HCT116 (cell line): ENCODE measurements around the gene LYSET. TPM values are rescaled to one million over a fixed set of nuclear protein-coding genes. Genes with fewer than 3 reads are reported as not detected.

Experiments used
- ATAC-seq: fragments of 200-7000 bp; cut with Tn5 transposase; 2 replicates; pipeline ENCODE4 v1.9.1; 2020; ENCODE audit warnings: mild to moderate bottlenecking, moderate library complexity
- BruUV-seq: library from RNA; stranded (reverse); fragments of 400-500 nt; replicated peaks from 2 replicates; lab custom pipeline; 2021; lab: Mats Ljungman, UMichigan
- CTCF ChIA-PET: fragments of 300-600 bp; sonication (Branson Sonifier 250); formaldehyde crosslinking; loops from one replicate; lab custom pipeline; 2021; ENCODE audit warnings: antibody characterized with exemption; lab: Charles Lee
- POLR2A ChIA-PET: fragments of 300-600, 350-600 bp; sonication (Branson Sonifier 250); formaldehyde crosslinking; loops from one replicate; lab custom pipeline; 2021; ENCODE audit warnings: antibody characterized with exemption; lab: Charles Lee
- RAD21 ChIA-PET, 2 experiments: fragments of 300-600 bp; sonication (Branson Sonifier 250); formaldehyde crosslinking; loops; one replicate each; lab custom pipeline; 2023; ENCODE audit warnings: low total read pairs in 2 of 2; ENCODE audit not compliant: uncharacterized antibody in 2 of 2, unreplicated experiment in 2 of 2, low non-redundant PET in 1 of 2; lab: Charles Lee
- DNase-seq: peaks from one replicate; pipeline ENCODE4 v3.0.0-alpha.2; 2010; ENCODE audit warnings: low read depth, low spot score
- H2AFZ ChIP-seq: fragments of 200-600 bp; shearing (Covaris generic), sonication (generic); 2 replicates; pipeline ENCODE4 v1.6.1; 2017; ENCODE audit warnings: low read depth, mixed run types, mixed read lengths, antibody characterized with exemption, low read length; ENCODE audit not compliant: poor library complexity, severe bottlenecking
- H3K27ac ChIP-seq: 2 replicates; pipeline ENCODE4 v1.5.1; 2012; ENCODE audit warnings: low read depth, low read length
- H3K27me3 ChIP-seq: fragments of 200-600 bp; sonication (generic); 2 replicates; pipeline ENCODE4 v1.6.1; 2016; ENCODE audit warnings: mixed run types, low read length, mixed read lengths; ENCODE audit not compliant: insufficient read depth
- H3K36me3 ChIP-seq, 2 experiments: fragments of 200-500 bp in 1 of 2; fragments of 200-600 bp in 1 of 2; sonication (Bioruptor generic) in 1 of 2; sonication (generic) in 1 of 2; 2 replicates each; pipeline versions ENCODE4 v1.5.1 to v1.6.1; 2014 to 2016; ENCODE audit warnings: low read length in 2 of 2, inconsistent platforms in 1 of 2, mixed read lengths in 1 of 2, mixed run types in 1 of 2; ENCODE audit not compliant: insufficient read depth in 2 of 2, control insufficient read depth in 1 of 2
- H3K4me1 ChIP-seq, 2 experiments: fragments of 200-600 bp in 1 of 2; sonication (generic) in 1 of 2; 2 replicates each; pipeline versions ENCODE4 v1.5.1 to v1.6.1; 2012 to 2017; ENCODE audit warnings: low read length in 2 of 2, inconsistent platforms in 1 of 2, mild to moderate bottlenecking in 1 of 2, mixed read lengths in 1 of 2, mixed run types in 1 of 2, moderate library complexity in 1 of 2; ENCODE audit not compliant: insufficient read depth in 2 of 2, control insufficient read depth in 1 of 2
- H3K4me2 ChIP-seq: fragments of 200-600 bp; sonication (generic); 2 replicates; pipeline ENCODE4 v1.6.1; 2017; ENCODE audit warnings: mixed run types, low read length, mixed read lengths
- H3K4me3 ChIP-seq, 2 experiments: fragments of 200-600 bp in 1 of 2; sonication (generic) in 1 of 2; replicated peaks in 1 of 2; 2 replicates each; pipeline ENCODE4 v1.5.1; 2011 to 2016; ENCODE audit warnings: low read length in 2 of 2, control low read depth in 1 of 2, low read depth in 1 of 2, mild to moderate bottlenecking in 1 of 2, mixed read lengths in 1 of 2, mixed run types in 1 of 2
- H3K79me2 ChIP-seq: fragments of 200-600 bp; sonication (generic); 2 replicates; pipeline ENCODE4 v1.6.1; 2017; ENCODE audit warnings: mild to moderate bottlenecking, mixed run types, low read length, moderate library complexity, mixed read lengths; ENCODE audit not compliant: insufficient read depth
- H3K9ac ChIP-seq: fragments of 200-600 bp; sonication (generic); 2 replicates; pipeline ENCODE4 v1.6.1; 2016; ENCODE audit warnings: low read length, mixed read lengths
- H3K9me2 ChIP-seq: fragments of 200-600 bp; sonication (generic), shearing (Covaris generic); 2 replicates; pipeline ENCODE4 v1.6.1; 2017; ENCODE audit warnings: mixed run types, mild to moderate bottlenecking, moderate library complexity; ENCODE audit not compliant: insufficient read depth
- H3K9me3 ChIP-seq, 2 experiments: fragments of 200-500 bp in 1 of 2; fragments of 200-600 bp in 1 of 2; sonication (Bioruptor generic) in 1 of 2; sonication (generic) in 1 of 2; 2 replicates each; pipeline ENCODE4 v1.6.1; 2014 to 2017; ENCODE audit warnings: low read length in 2 of 2, mixed read lengths in 2 of 2, inconsistent platforms in 1 of 2, low read depth in 1 of 2, mild to moderate bottlenecking in 1 of 2, mixed run types in 1 of 2, moderate library complexity in 1 of 2; ENCODE audit not compliant: control insufficient read depth in 1 of 2, insufficient read depth in 1 of 2
- H4K20me1 ChIP-seq: fragments of 200-600 bp; sonication (generic), shearing (Covaris generic); 2 replicates; pipeline ENCODE4 v1.6.1; 2017; ENCODE audit warnings: mixed run types, mild to moderate bottlenecking, moderate library complexity; ENCODE audit not compliant: insufficient read depth
- ATF3 ChIP-seq: IDR thresholded peaks from 2 replicates; pipeline ENCODE4 v1.6.1; 2012
- CBX3 ChIP-seq: IDR thresholded peaks from 2 replicates; pipeline ENCODE4 v1.6.1; 2012; ENCODE audit warnings: low read depth
- CEBPB ChIP-seq: IDR thresholded peaks from 2 replicates; pipeline ENCODE4 v1.6.1; 2012; ENCODE audit warnings: low read depth
- CTCF ChIP-seq, 3 experiments: fragments of 200-600 bp in 1 of 3; sonication (generic) in 1 of 3; IDR thresholded peaks in 2 of 3; conservative IDR thresholded peaks in 1 of 3; 2 replicates each; pipeline ENCODE4 v1.5.1; 2012 to 2017; ENCODE audit warnings: low read depth in 2 of 3, low read length in 2 of 3, antibody characterized with exemption in 1 of 3, borderline replicate concordance in 1 of 3, control low read depth in 1 of 3, mild to moderate bottlenecking in 1 of 3, mixed read lengths in 1 of 3, mixed run types in 1 of 3, moderate library complexity in 1 of 3; ENCODE audit not compliant: insufficient read depth in 1 of 3
- ELF1 ChIP-seq: IDR thresholded peaks from 2 replicates; pipeline ENCODE4 v1.6.1; 2012; ENCODE audit warnings: low read depth, borderline replicate concordance
- MAX ChIP-seq: IDR thresholded peaks from 2 replicates; pipeline ENCODE4 v1.6.1; 2012
- POLR2A ChIP-seq: IDR thresholded peaks from 2 replicates; pipeline ENCODE4 v1.7.0; 2011; ENCODE audit warnings: borderline replicate concordance; ENCODE audit not compliant: insufficient read depth, insufficient read length; ENCODE audit errors: extremely low read depth
- POLR2AphosphoS5 ChIP-seq: IDR thresholded peaks from 2 replicates; pipeline ENCODE4 v1.6.1; 2011; ENCODE audit warnings: mild to moderate bottlenecking, low read depth, low read length, moderate library complexity
- SIN3A ChIP-seq: IDR thresholded peaks from 2 replicates; pipeline ENCODE4 v1.6.1; 2012; ENCODE audit warnings: low read depth
- SP1 ChIP-seq: IDR thresholded peaks from 2 replicates; pipeline ENCODE4 v1.6.1; 2012; ENCODE audit warnings: low read depth
- SRF ChIP-seq: IDR thresholded peaks from 2 replicates; pipeline ENCODE4 v1.6.1; 2012; ENCODE audit warnings: low read depth
- TCF7L2 ChIP-seq: IDR thresholded peaks from 2 replicates; pipeline ENCODE4 v1.7.0; 2011; ENCODE audit warnings: borderline replicate concordance, inconsistent platforms; ENCODE audit not compliant: insufficient read depth, insufficient read length; ENCODE audit errors: extremely low read depth
- ZFX ChIP-seq: fragments of 450-650 bp; IDR thresholded peaks from 2 replicates; pipeline ENCODE4 v1.6.1; 2017
- ZNF274 ChIP-seq: fragments of 200-500 bp; sonication (Bioruptor generic); IDR thresholded peaks from 2 replicates; pipeline ENCODE4 v1.6.1; 2014; ENCODE audit warnings: mild to moderate bottlenecking, low read depth, low read length, inconsistent platforms
- intact Hi-C: fragments of 100-400 bp; cut with micrococcal nuclease; formaldehyde crosslinking; loops from 2 replicates; pipeline ENCODE4 v1.10.0; 2022
- total RNA-seq: library from RNA; stranded (reverse); gene quantifications from one replicate; pipeline ENCODE4 v1.2.1, GENCODE V29; 2021; ENCODE audit not compliant: unreplicated experiment

The LYSET gene
- total RNA-seq, 1 experiment from 2014 or later, result 19.5 TPM

GRCh38 chr14:93175492-93175891, 9.6 kb upstream of the LYSET start:
- intact Hi-C loops, result no loop called here
- ChIA-PET POLR2A (no interaction called here), RAD21 (no interaction called here), CTCF (interaction anchor here (1.0 to 3.0 kb wide), 3 partner anchors 9 to 62 kb away, joined by 3 to 10 read pairs (median 8); partner anchors contain the start of genes LYSET and MOAP1)
- Histone ChIP-seq H2AFZ (no peak overlapping the region), H3K9me3 (no peaks in the 10 kb centered on the region), H3K4me3 (no peak overlapping the region), H3K9me2 (no peaks in the 10 kb centered on the region), H4K20me1 (no peaks in the 10 kb centered on the region), H3K9ac (no peak overlapping the region), H3K27me3 (no peaks in the 10 kb centered on the region), H3K4me1 (peaks cover 3 to 6% of the 10 kb centered on the region in 2 experiments; a peak in 2 of 4 replicates), H3K27ac (no peak overlapping the region), H3K79me2 (no peaks in the 10 kb centered on the region), H3K4me2 (no peak overlapping the region), H3K36me3 (no peaks in the 10 kb centered on the region)
- DNase-seq (no peak), ATAC-seq (no peak)
- no peak for TF ChIP-seq MAX
- TF ChIP-seq, all 23 proteins: peak for 0
- BruUV-seq, result no TSS peak

GRCh38 chr14:93183596-93184317, 1.4 kb upstream of the LYSET start:
- Histone ChIP-seq H3K4me3 (peak overlapping the region; percentile 71 to 94), H4K20me1 (no peaks in the 10 kb centered on the region), H3K27me3 (no peaks in the 10 kb centered on the region), H3K36me3 (peaks cover 0 to 14% of the 10 kb centered on the region in 2 experiments), H3K9me2 (no peaks in the 10 kb centered on the region), H3K79me2 (peaks cover 36% of the 10 kb centered on the region), H3K27ac (peak overlapping the region; percentile 94), H3K4me2 (peak overlapping the region; percentile 75), H3K4me1 (peaks cover 2 to 16% of the 10 kb centered on the region in 2 experiments; a peak in 3 of 4 replicates), H2AFZ (no peak overlapping the region), H3K9ac (peak overlapping the region; percentile 83), H3K9me3 (no peaks in the 10 kb centered on the region)
- intact Hi-C loops, result no loop called here
- ChIA-PET POLR2A (no interaction called here), RAD21 (interaction anchor here in 1 of 2 experiments (0.6 kb wide), 1 partner anchor 358 kb away, joined by 6 read pairs; no protein-coding TSS in a partner anchor), CTCF (interaction anchor here (1.3 to 2.2 kb wide), 4 partner anchors 9 to 361 kb away, joined by 3 to 10 read pairs (median 6); partner anchors contain the start of genes GON7 and UBR7)
- ATAC-seq (no peak), DNase-seq (no peak)
- BruUV-seq, result TSS peak; percentile 73
- TF ChIP-seq POLR2AphosphoS5 (no peak), ZNF274 (no peak), SRF (no peak), TCF7L2 (no peak), CBX3 (no peak), POLR2A (no peak), ATF3 (no peak), MAX (no peak), ELF1 (no peak), SIN3A (no peak), CEBPB (no peak), SP1 (no peak), CTCF (IDR thresholded peaks at IDR 0.05 in 2 of 3, conservative IDR thresholded peaks at IDR 0.05 in 1 of 3; ENCODE audit: borderline replicate concordance in 1 of 3, insufficient read depth in 1 of 3, low read depth in 2 of 3, low read length in 2 of 3) (no peak), ZFX (no peak)
